HepG2 (cell line): ENCODE measurements around the gene VPS4A. TPM values are rescaled to one million over a fixed set of nuclear protein-coding genes. Genes with fewer than 3 reads are reported as not detected.

Experiments used
- CBFB ChIP-seq: sonication (generic); formaldehyde crosslinking; IDR thresholded peaks from 2 replicates; pipeline ENCODE4 v1.4.0; 2020; ENCODE audit warnings: missing genetic modification reagents
- ELK4 ChIP-seq: sonication (generic); formaldehyde crosslinking; IDR thresholded peaks from 2 replicates; pipeline ENCODE4 v1.9.0; 2021; ENCODE audit warnings: missing genetic modification reagents, borderline replicate concordance
- ETV6 ChIP-seq: sonication (generic); formaldehyde crosslinking; conservative IDR thresholded peaks from 2 replicates; pipeline ENCODE4 v1.4.0; 2020; ENCODE audit warnings: missing genetic modification reagents
- FOXO1 ChIP-seq: sonication (generic); formaldehyde crosslinking; IDR thresholded peaks from 2 replicates; pipeline ENCODE4 v1.4.0; 2020; ENCODE audit warnings: missing genetic modification reagents
- GABPA ChIP-seq, 2 experiments: IDR thresholded peaks; 2 replicates each; pipeline ENCODE4 v1.6.1; 2011 to 2016; ENCODE audit warnings: low read depth in 2 of 2, low read length in 1 of 2, missing biosample characterization in 1 of 2, missing genetic modification characterization in 1 of 2
- HNF4A ChIP-seq: sonication (generic); formaldehyde crosslinking; IDR thresholded peaks from 2 replicates; pipeline ENCODE4 v1.4.0; 2020; ENCODE audit warnings: missing genetic modification reagents
- MAFG ChIP-seq: sonication (generic); formaldehyde crosslinking; IDR thresholded peaks from 2 replicates; pipeline ENCODE4 v1.5.1; 2020; ENCODE audit warnings: mild to moderate bottlenecking, missing genetic modification reagents
- NFIC ChIP-seq: IDR thresholded peaks from 2 replicates; pipeline ENCODE4 v1.6.1; 2012; ENCODE audit warnings: mild to moderate bottlenecking, low read length, inconsistent platforms
- SNAI1 ChIP-seq: sonication (generic); formaldehyde crosslinking; IDR thresholded peaks from 2 replicates; pipeline ENCODE4 v1.5.0; 2020; ENCODE audit warnings: mild to moderate bottlenecking, missing genetic modification reagents, borderline replicate concordance
- STAT5B ChIP-seq: sonication (generic); formaldehyde crosslinking; IDR thresholded peaks from 2 replicates; pipeline ENCODE4 v1.4.0; 2020; ENCODE audit warnings: missing genetic modification reagents
- TOE1 ChIP-seq: sonication (generic); formaldehyde crosslinking; IDR thresholded peaks from 2 replicates; pipeline ENCODE4 v1.4.0; 2020; ENCODE audit warnings: mild to moderate bottlenecking, missing genetic modification reagents
- YEATS4 ChIP-seq: sonication (generic); formaldehyde crosslinking; IDR thresholded peaks from 2 replicates; pipeline ENCODE4 v1.4.0; 2020; ENCODE audit warnings: missing genetic modification reagents, borderline replicate concordance
- ZBTB26 ChIP-seq: IDR thresholded peaks from 2 replicates; pipeline ENCODE4 v1.6.1; 2016; ENCODE audit warnings: missing compliant biosample characterization, missing genetic modification reagents, borderline replicate concordance
- ZNF326 ChIP-seq: sonication (generic); formaldehyde crosslinking; IDR thresholded peaks from 2 replicates; pipeline ENCODE4 v1.4.0; 2020; ENCODE audit warnings: missing genetic modification reagents, borderline replicate concordance
- ZNF607 ChIP-seq: sonication (generic); formaldehyde crosslinking; IDR thresholded peaks from 2 replicates; pipeline ENCODE4 v1.5.1; 2020; ENCODE audit warnings: missing genetic modification reagents, mild to moderate bottlenecking, borderline replicate concordance
- ZNF691 ChIP-seq: sonication (generic); formaldehyde crosslinking; IDR thresholded peaks from 2 replicates; pipeline ENCODE4 v1.4.0; 2020; ENCODE audit warnings: missing genetic modification reagents, low read depth, mild to moderate bottlenecking, borderline replicate concordance
- ZNF772 ChIP-seq: sonication (generic); formaldehyde crosslinking; IDR thresholded peaks from 2 replicates; pipeline ENCODE4 v1.5.0; 2020; ENCODE audit warnings: mild to moderate bottlenecking, missing genetic modification reagents
- ZSCAN22 ChIP-seq: sonication (generic); formaldehyde crosslinking; IDR thresholded peaks from 2 replicates; pipeline ENCODE4 v1.4.0; 2020; ENCODE audit warnings: mild to moderate bottlenecking, missing genetic modification reagents
- polyA plus RNA-seq, 8 experiments: library from polyadenylated mRNA; depleted of rRNA in 3 of 8; stranded (reverse) in 7 of 8; unstranded in 1 of 8; fragments of >200 nt; fragmentation: Illumina TruSeq in 4 of 8; extraction: Trizol in 4 of 8; gene quantifications; 2 replicates each; pipeline versions ENCODE4 v1.2.1 to v1.2.3, GENCODE V29; 2011 to 2016; ENCODE audit warnings: low read depth in 4 of 8, missing spikeins in 1 of 8, mixed read lengths in 1 of 8; ENCODE audit not compliant: insufficient read depth in 1 of 8
- total RNA-seq, 5 experiments: library from RNA; depleted of rRNA; stranded (reverse); fragments of >200 nt; fragmentation: Illumina TruSeq; extraction: Trizol; gene quantifications; 2 replicates each; pipeline ENCODE4 v1.2.3, GENCODE V29; 2016; ENCODE audit warnings: low read depth in 1 of 5
- TF ChIP-seq, protein P1 (sequence below): sonication (generic); formaldehyde crosslinking; IDR thresholded peaks from 2 replicates; pipeline ENCODE4 v1.8.0; 2022; ENCODE audit warnings: missing genetic modification reagents, mild to moderate bottlenecking, borderline replicate concordance
- TF ChIP-seq, protein P2 (sequence below): sonication (generic); formaldehyde crosslinking; IDR thresholded peaks from 2 replicates; pipeline ENCODE4 v1.8.0; 2022; ENCODE audit warnings: missing genetic modification reagents, low read depth, mild to moderate bottlenecking, borderline replicate concordance
- TF ChIP-seq, protein P3 (sequence below): sonication (generic); formaldehyde crosslinking; IDR thresholded peaks from 2 replicates; pipeline ENCODE4 v1.4.0; 2020; ENCODE audit warnings: missing genetic modification reagents

The VPS4A gene
- total and polyA plus RNA-seq, 2 of the 13 experiments (the other 11 are each of a cell fraction or from before 2014, with no cell fraction given): 13.2 to 27.9 TPM

DNA sequence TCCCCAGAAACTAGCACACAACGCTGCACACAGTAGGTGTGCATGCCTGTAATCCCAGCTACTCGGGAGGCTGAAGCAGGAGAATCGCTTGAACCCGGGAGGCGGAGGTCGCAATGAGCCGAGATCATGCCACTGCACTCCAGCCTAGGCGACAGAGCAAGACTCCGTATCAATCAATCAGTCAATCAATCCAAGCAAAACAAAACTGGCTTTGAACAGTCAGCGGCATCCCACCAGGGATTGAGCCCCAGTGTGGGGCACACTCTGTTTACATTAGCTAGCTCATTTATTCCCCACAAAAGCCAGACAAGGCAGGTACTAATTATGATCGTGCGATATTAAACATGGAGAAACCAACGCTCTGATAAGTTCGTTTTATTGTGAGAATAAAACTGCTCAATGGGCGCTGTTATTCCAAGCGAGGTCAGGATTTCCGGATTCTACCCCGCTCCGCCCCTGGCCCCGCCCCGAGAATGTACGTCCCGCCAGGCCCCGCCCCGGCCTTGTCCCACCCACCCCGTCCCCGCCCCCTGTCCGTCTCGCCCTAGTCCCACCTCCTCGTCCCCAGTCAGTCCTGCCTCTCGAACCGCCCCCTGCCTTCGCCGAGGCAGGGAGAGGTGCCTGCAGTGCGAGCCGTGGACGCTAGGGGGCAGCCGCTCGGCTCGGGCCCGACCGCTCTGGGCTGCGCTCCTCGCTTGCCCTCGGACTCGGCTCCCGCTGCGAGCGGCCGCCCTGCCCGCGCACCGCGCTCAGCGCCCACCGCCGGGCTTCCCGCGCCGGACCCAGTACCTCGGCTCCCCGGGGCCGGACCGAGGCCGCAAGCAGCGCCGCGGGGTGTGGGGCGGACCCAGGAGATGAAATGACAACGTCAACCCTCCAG lies at the start of gene VPS4A (continued):
- TF ChIP-seq FOXO1 (CRISPR knock-in tag) (peak; percentile 76; the same call in 1 of the 2 replicates), NFIC (no peak), ELK4 (CRISPR knock-in tag) (no peak), ZNF607 (no peak; the same call in 1 of the 2 replicates), STAT5B (no peak), ETV6 (CRISPR knock-in tag) (0 out of 2 replicates have a peak, but pooled peaks have one; percentile 38), ZNF691 (CRISPR knock-in tag) (peak; percentile 31; the same call in 1 of the 2 replicates), YEATS4 (CRISPR knock-in tag) (peak; percentile 84), CBFB (CRISPR knock-in tag) (peak; percentile 59; the same call in 1 of the 2 replicates), GABPA (IDR thresholded peaks at IDR 0.05; ENCODE audit: low read depth, low read length) (peak; percentile 62), GABPA (CRISPR knock-in tag; IDR thresholded peaks at IDR 0.05; ENCODE audit: low read depth) (peak; percentile 75), ZBTB26 (no peak; the same call in 1 of the 2 replicates), MAFG (no peak), TOE1 (CRISPR knock-in tag) (no peak; the same call in none of the 2 replicates), ZSCAN22 (CRISPR knock-in tag) (no peak), ZNF326 (no peak), HNF4A (CRISPR knock-in tag) (peak; percentile 3; the same call in 1 of the 2 replicates), SNAI1 (CRISPR knock-in tag) (no peak), ZNF772 (CRISPR knock-in tag) (peak; percentile 44; the same call in 1 of the 2 replicates)
- TF ChIP-seq, protein P1, sequence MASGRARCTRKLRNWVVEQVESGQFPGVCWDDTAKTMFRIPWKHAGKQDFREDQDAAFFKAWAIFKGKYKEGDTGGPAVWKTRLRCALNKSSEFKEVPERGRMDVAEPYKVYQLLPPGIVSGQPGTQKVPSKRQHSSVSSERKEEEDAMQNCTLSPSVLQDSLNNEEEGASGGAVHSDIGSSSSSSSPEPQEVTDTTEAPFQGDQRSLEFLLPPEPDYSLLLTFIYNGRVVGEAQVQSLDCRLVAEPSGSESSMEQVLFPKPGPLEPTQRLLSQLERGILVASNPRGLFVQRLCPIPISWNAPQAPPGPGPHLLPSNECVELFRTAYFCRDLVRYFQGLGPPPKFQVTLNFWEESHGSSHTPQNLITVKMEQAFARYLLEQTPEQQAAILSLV: peak; percentile 35; the same call in 1 of the 2 replicates
- TF ChIP-seq, protein P2, sequence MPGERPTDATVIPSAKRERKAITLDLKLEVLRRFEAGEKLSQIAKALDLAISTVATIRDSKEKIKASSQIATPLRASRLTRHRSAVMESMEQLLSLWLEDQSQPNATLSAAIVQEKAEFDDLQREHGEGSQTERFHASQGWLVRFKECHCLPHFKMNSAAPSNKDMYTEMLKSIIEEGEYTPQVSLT: no peak
- TF ChIP-seq, protein P3, sequence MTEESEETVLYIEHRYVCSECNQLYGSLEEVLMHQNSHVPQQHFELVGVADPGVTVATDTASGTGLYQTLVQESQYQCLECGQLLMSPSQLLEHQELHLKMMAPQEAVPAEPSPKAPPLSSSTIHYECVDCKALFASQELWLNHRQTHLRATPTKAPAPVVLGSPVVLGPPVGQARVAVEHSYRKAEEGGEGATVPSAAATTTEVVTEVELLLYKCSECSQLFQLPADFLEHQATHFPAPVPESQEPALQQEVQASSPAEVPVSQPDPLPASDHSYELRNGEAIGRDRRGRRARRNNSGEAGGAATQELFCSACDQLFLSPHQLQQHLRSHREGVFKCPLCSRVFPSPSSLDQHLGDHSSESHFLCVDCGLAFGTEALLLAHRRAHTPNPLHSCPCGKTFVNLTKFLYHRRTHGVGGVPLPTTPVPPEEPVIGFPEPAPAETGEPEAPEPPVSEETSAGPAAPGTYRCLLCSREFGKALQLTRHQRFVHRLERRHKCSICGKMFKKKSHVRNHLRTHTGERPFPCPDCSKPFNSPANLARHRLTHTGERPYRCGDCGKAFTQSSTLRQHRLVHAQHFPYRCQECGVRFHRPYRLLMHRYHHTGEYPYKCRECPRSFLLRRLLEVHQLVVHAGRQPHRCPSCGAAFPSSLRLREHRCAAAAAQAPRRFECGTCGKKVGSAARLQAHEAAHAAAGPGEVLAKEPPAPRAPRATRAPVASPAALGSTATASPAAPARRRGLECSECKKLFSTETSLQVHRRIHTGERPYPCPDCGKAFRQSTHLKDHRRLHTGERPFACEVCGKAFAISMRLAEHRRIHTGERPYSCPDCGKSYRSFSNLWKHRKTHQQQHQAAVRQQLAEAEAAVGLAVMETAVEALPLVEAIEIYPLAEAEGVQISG (CRISPR knock-in tag): peak; percentile 98
